ENCODE measurements around the gene MAG. TPM values are rescaled to one million over a fixed set of nuclear protein-coding genes. Genes with fewer than 3 reads are reported as not detected.

MAG gene
- total and polyA plus RNA-seq, 2 of the 13 experiments (the other 11 are each of a cell fraction or from before 2014, with no cell fraction given) = 0.20 to 1.3 TPM

DNA sequence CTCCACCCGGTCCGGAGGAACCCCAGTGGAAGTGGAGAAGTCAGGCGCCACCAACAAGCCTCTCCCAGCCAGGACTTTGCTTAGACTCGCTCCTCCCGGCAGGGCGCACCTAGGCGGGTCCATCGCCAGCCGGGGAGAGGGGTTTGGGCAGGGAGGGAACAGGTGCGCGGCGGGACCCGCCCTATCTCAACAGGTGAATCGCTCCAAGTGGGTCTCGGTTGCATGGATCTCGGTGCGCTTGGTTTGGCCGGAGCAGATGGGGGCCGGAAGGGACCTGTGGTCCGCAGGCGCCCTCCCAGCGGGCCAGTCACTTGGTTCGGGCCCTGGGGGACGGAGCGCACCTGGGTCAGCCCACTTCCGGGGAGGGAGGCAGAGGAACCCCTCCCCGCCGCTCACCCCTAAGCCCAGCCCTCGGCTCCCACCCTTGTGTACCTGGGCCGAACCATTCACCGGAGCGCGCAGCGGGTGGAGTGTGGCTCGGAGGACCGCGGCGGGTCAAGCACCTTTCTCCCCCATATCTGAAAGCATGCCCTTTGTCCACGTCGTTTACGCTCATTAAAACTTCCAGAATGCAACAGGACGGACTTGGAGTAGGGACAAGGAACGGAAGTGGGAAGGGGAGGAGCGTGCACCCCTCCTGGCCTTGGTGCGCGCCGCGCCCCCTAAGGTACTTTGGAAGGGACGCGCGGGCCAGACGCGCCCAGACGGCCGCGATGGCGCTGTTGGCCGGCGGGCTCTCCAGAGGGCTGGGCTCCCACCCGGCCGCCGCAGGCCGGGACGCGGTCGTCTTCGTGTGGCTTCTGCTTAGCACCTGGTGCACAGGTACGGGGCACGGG is 43.4 kb upstream of the MAG start, which contains the start of gene LSR (continued):
- TF ChIP-seq HNRNPLL (IDR thresholded peaks at IDR 0.05; ENCODE audit: low read depth, low read length, poor library complexity, severe bottlenecking) = peak; percentile 92
- peak; percentile 93; the same call in 1 of the 2 replicates for TF ChIP-seq KLF13 (CRISPR knock-in tag; IDR thresholded peaks at IDR 0.05)
- peak; percentile 87 for TF ChIP-seq ZNF546 (CRISPR knock-in tag; conservative IDR thresholded peaks at IDR 0.05)
- no peak; the same call in 1 of the 2 replicates for TF ChIP-seq CAMTA2 (CRISPR knock-in tag; IDR thresholded peaks at IDR 0.05; ENCODE audit: borderline replicate concordance)
- TF ChIP-seq FOXM1 (CRISPR knock-in tag; IDR thresholded peaks at IDR 0.05) = no peak
- TF ChIP-seq ADNP (CRISPR knock-in tag; IDR thresholded peaks at IDR 0.05) = no peak
- TF ChIP-seq, protein P1, sequence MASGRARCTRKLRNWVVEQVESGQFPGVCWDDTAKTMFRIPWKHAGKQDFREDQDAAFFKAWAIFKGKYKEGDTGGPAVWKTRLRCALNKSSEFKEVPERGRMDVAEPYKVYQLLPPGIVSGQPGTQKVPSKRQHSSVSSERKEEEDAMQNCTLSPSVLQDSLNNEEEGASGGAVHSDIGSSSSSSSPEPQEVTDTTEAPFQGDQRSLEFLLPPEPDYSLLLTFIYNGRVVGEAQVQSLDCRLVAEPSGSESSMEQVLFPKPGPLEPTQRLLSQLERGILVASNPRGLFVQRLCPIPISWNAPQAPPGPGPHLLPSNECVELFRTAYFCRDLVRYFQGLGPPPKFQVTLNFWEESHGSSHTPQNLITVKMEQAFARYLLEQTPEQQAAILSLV (CRISPR knock-in tag; IDR thresholded peaks at IDR 0.05; ENCODE audit: borderline replicate concordance) = peak; percentile 96
- peak; percentile 82 for TF ChIP-seq ZFX (CRISPR knock-in tag; IDR thresholded peaks at IDR 0.05; ENCODE audit: low read depth)
- TF ChIP-seq ZNF160 (CRISPR knock-in tag; IDR thresholded peaks at IDR 0.05) = peak; percentile 91
- 0 out of 2 replicates have a peak, but pooled peaks have one; percentile 40 for TF ChIP-seq NFATC3 (CRISPR knock-in tag; IDR thresholded peaks at IDR 0.05)
- 0 out of 2 replicates have a peak, but pooled peaks have one; percentile 32 for TF ChIP-seq ZNF83 (CRISPR knock-in tag; IDR thresholded peaks at IDR 0.05; ENCODE audit: borderline replicate concordance)
- peak; percentile 47; the same call in 1 of the 2 replicates for TF ChIP-seq SP140L (CRISPR knock-in tag; IDR thresholded peaks at IDR 0.05; ENCODE audit: borderline replicate concordance)
- TF ChIP-seq ZNF335 (CRISPR knock-in tag; IDR thresholded peaks at IDR 0.05) = no peak
- TF ChIP-seq ONECUT2 (CRISPR knock-in tag; IDR thresholded peaks at IDR 0.05) = no peak
- TF ChIP-seq ZNF343 (CRISPR knock-in tag; IDR thresholded peaks at IDR 0.05) = 0 out of 2 replicates have a peak, but pooled peaks have one; percentile 8
- no peak for TF ChIP-seq SOX13 (IDR thresholded peaks at IDR 0.05)
- TF ChIP-seq SOX13 (CRISPR knock-in tag; conservative IDR thresholded peaks at IDR 0.05 in 1 of 2, IDR thresholded peaks at IDR 0.05 in 1 of 2) = 0 out of 4 replicates have a peak, but pooled peaks of 1 of the 2 experiments have one; percentile 14
- TF ChIP-seq RORA (CRISPR knock-in tag; IDR thresholded peaks at IDR 0.05) = no peak
- peak; percentile 86; the same call in 1 of the 2 replicates for TF ChIP-seq KDM2A (CRISPR knock-in tag; IDR thresholded peaks at IDR 0.05; ENCODE audit: borderline replicate concordance, low read depth)
- TF ChIP-seq ZNF775 (CRISPR knock-in tag; IDR thresholded peaks at IDR 0.05; ENCODE audit: borderline replicate concordance) = peak; percentile 11; the same call in 1 of the 2 replicates
- TF ChIP-seq, protein P2, sequence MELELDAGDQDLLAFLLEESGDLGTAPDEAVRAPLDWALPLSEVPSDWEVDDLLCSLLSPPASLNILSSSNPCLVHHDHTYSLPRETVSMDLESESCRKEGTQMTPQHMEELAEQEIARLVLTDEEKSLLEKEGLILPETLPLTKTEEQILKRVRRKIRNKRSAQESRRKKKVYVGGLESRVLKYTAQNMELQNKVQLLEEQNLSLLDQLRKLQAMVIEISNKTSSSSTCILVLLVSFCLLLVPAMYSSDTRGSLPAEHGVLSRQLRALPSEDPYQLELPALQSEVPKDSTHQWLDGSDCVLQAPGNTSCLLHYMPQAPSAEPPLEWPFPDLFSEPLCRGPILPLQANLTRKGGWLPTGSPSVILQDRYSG (CRISPR knock-in tag; IDR thresholded peaks at IDR 0.05) = 0 out of 2 replicates have a peak, but pooled peaks have one; percentile 5
- peak; percentile 97 for TF ChIP-seq ZNF709 (CRISPR knock-in tag; IDR thresholded peaks at IDR 0.05)
- TF ChIP-seq CEBPB (IDR thresholded peaks at IDR 0.05; ENCODE audit: borderline replicate concordance, low read depth, low read length) = no peak
- TF ChIP-seq DNMT3B (CRISPR knock-in tag; conservative IDR thresholded peaks at IDR 0.05) = peak; percentile 78; the same call in 1 of the 2 replicates
